Endometrial microvascular endothelial cells (primary cell): Measurements from ENCODE around the gene FAM204A. TPM values are rescaled to one million over a fixed set of nuclear protein-coding genes. Genes with fewer than 3 reads are reported as not detected.

Experiments used
- in situ Hi-C: cut with HindIII; loops from 2 replicates; pipeline ENCODE4 v1.10.0; 2017; ENCODE audit warnings: low sequenced_read_pairs, low pct_unique_long_range_greater_than_20kb; ENCODE audit errors: inconsistent ontology term
- total RNA-seq: library from RNA; depleted of rRNA; stranded (reverse); fragments of >200 nt; gene quantifications from one replicate; pipeline ENCODE4 v1.2.3, GENCODE V29; 2015; ENCODE audit errors: inconsistent ontology term

FAM204A gene
- total RNA-seq, 1 donor from 2014 or later: 26.9 TPM

DNA sequence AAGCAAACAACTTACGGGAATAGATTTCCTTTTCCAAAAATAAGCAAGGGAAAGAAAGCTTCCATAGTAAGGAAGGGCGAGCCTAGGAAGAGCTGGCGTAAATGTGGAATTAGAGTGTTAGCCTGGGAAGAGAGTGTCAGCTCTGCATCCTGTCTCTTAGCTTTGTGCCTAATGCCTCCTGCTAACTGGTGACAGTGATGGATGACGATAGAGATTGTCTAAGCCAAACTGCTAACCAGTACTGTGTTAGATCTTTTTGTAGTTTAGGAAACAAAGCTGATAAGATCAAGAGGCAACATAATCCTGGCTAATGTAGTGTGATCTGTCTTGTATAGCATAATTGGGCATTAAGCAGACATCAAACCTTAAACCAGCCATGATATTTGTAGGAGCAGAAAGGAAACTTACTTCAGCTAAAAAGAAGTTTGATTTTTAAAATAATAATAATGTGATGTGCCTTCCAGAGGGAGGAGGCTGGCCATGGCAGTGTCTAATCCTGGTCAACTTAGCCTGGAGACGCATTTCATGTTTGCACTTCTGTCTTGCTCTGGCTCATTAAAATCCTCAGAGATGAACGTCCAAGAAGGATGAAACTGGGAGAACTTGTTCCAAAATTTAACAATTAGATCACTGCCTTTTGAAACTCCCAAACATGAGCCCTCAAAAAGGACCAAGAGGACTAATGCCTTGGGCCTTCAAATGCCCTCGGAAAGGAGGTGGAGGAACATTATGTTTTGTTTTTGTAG lies 85.1 kb downstream of the FAM204A start:
- in situ Hi-C loops: no loop called here

DNA sequence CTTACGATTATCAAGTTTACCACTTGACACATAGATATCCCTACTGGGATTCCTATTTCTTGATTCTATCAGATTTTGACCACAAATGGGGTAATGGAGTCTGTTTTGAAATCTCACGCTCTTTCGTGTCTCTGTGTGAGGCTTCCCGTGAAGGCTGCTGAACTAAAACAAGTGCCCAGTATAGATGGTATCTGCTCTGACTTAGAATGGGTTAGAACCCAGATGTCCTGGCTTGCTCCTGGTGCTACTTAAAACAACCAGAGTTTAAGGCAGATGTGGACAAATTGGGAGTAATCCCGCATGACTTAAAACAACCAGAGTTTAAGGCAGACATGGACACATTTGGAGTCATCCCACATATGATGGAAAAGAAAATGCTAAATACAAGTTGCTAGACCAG lies 85.9 kb downstream of the FAM204A start:
- in situ Hi-C loops: no loop called here

DNA sequence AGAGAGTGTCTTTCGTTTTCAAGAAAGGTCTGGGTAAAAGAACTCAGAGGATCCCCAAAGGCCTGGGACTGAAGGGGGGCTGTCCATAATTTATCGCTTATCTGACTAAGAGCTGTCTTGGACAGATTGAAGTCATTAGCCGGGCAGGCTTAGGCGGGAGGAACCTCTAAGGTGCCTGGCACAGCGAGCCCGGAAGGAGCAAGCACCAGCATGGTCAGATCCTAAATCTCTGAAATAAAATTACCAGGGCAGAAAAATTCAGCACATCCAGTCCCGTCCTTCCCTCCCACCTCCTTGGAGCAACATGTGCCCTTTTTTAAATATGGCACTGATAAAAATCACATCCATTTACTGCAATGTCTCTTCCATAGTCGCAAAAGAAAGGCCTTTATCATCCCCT lies 86.8 kb downstream of the FAM204A start:
- in situ Hi-C loops: no loop called here

DNA sequence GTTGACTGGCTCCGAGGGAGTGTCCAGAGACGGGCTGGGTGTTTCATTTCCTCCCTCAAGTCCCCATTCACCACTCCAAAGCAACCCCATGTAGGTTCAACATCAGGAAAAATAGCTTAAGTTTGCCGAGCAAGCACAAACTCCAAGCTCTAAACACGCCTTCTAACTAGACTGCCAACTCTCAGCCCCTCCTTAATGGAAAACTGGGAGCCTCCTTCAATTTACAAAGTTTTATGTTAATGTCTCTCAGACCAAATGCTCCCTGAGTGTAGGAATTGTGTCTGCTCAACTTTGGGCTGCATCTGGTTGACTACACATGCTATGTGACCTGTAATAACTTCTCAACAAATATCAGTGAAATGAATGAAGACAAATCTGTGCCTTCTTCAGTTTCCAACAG lies 87.5 kb downstream of the FAM204A start:
- in situ Hi-C loops: no loop called here

DNA sequence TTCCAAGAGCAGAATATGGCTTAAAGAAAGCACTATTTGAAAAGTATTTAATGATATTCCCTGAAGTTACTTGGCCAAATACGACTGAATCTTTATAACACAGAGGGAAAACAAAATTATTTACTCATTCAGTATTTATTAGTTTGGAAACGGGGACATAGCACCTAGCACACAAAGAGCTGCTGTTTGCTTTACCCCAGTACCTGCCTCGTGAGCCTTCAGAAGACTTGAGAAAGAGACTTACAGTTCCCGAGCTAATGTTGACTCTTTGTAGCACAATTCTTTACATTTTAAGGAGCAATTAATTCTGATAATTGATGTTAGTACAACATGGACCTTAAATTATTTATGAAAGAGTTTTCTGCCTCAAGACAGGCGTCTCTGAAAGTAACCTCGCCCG lies 88.7 kb downstream of the FAM204A start:
- in situ Hi-C loops: no loop called here

DNA sequence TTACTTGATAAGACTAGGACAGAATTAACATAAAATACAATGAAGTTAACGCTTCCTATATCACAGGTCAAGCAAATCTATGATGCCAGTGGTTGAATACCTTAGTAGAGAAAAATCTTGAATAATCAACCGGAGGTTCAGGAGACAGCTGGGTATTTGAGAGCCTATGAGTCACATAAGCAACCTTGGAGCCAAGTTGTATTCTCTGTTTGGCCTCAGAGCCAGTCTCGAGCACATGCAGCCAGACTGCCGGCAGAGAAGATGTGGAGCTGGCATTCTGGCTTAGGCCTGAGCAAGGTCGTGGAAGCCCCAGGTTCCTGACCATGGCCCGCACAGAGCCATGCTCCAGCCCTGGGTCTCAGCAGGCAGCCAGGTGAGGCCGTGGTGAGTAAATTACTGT lies 90.3 kb downstream of the FAM204A start:
- in situ Hi-C loops: no loop called here

DNA sequence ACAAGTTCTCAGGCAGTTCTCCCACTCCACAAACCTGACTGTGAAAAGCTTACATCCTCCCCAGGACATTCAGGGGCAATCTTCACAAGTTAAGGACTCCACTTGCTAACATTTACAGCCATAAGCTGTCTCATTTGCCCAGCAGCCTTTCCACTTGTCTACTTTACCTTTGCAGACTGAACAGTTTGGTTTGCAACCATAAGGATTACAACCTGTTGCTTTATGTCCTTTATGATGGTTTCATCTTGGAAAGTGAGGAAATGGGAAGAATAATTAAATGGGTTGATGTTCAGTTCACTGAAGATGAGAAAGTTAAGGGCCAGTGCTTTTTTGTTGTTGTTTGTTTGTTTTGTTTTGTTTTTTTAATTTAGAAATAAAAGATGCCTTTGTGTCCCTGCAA lies 92.4 kb downstream of the FAM204A start:
- in situ Hi-C loops: no loop called here
